Smooth muscle cell (in vitro differentiated cells): ENCODE measurements around the gene RBM26. TPM values are rescaled to one million over a fixed set of nuclear protein-coding genes. Genes with fewer than 3 reads are reported as not detected.

Experiments used
- DNase-seq: peaks from one replicate; lab custom pipeline; 2025; ENCODE audit not compliant: unreplicated experiment; lab: John Stamatoyannopoulos, UW
- H2AFZ ChIP-seq: fragments of 200-600 bp; sonication (generic); 2 replicates; pipeline ENCODE4 v1.6.0; 2016; ENCODE audit warnings: antibody characterized with exemption, low read depth, mild to moderate bottlenecking
- H3F3A ChIP-seq: fragments of 200-600 bp; sonication (generic); 2 replicates; pipeline ENCODE4 v1.6.0; 2017; ENCODE audit warnings: antibody characterized with exemption, low read depth
- H3K27ac ChIP-seq: fragments of 200-600 bp; sonication (generic); 2 replicates; pipeline ENCODE4 v1.5.1; 2016; ENCODE audit warnings: low read depth, mild to moderate bottlenecking
- H3K27me3 ChIP-seq: fragments of 200-600 bp; sonication (generic); 2 replicates; pipeline ENCODE4 v1.6.1; 2016; ENCODE audit warnings: low read depth, mild to moderate bottlenecking
- H3K36me3 ChIP-seq: fragments of 200-600 bp; sonication (generic); 2 replicates; pipeline ENCODE4 v1.5.1; 2016; ENCODE audit warnings: low read depth
- H3K4me1 ChIP-seq: fragments of 200-600 bp; sonication (generic); 2 replicates; pipeline ENCODE4 v1.5.1; 2016; ENCODE audit warnings: low read depth
- H3K4me2 ChIP-seq: fragments of 200-600 bp; sonication (generic); 2 replicates; pipeline ENCODE4 v1.6.0; 2016; ENCODE audit warnings: mild to moderate bottlenecking
- H3K4me3 ChIP-seq: fragments of 200-600 bp; sonication (generic); 2 replicates; pipeline ENCODE4 v1.5.1; 2016; ENCODE audit warnings: mild to moderate bottlenecking
- H3K79me2 ChIP-seq: fragments of 200-600 bp; sonication (generic); 2 replicates; pipeline ENCODE4 v1.6.0; 2016; ENCODE audit warnings: low read depth, mild to moderate bottlenecking
- H3K9ac ChIP-seq: fragments of 200-600 bp; sonication (generic); 2 replicates; pipeline ENCODE4 v1.6.0; 2016; ENCODE audit warnings: low read depth
- H3K9me3 ChIP-seq: fragments of 200-600 bp; sonication (generic); replicated peaks from 2 replicates; pipeline ENCODE4 v1.5.1; 2016; ENCODE audit warnings: low read depth
- H4K20me1 ChIP-seq: fragments of 200-600 bp; sonication (generic); 2 replicates; pipeline ENCODE4 v1.6.0; 2016; ENCODE audit warnings: low read depth
- WGBS: methylation state at CpG from one replicate; pipeline ENCODE4 v1.1.7; 2016; ENCODE audit warnings: low lambda C conversion rate; 5-methylcytosine and 5-hydroxymethylcytosine counted together
- polyA plus RNA-seq: library from polyadenylated mRNA; unstranded; fragments of >200 nt; fragmentation: Nextera tagmentation; extraction: Ambion mirVana; gene quantifications from 2 replicates; pipeline ENCODE4 v1.2.1, GENCODE V29; 2016
- total RNA-seq: library from RNA; depleted of rRNA; stranded (reverse); fragments of >200 nt; gene quantifications from 2 replicates; pipeline ENCODE4 v1.2.3, GENCODE V29; 2014
- TF ChIP-seq, protein P1 (sequence below): fragments of 200-600 bp; sonication (generic); IDR thresholded peaks from 2 replicates; pipeline ENCODE4 v1.5.1; 2017; ENCODE audit warnings: borderline replicate concordance, mild to moderate bottlenecking, antibody characterized with exemption; ENCODE audit not compliant: insufficient read depth, poor library complexity, severe bottlenecking

Gene RBM26
- total and polyA plus RNA-seq, 2 experiments from 2014 or later = 11.8 to 49.4 TPM

- no peaks in the 10 kb centered on the region for H3K4me1 ChIP-seq
- no peak overlapping the region for H3K4me2 ChIP-seq
- H3F3A ChIP-seq = no peaks in the 10 kb centered on the region
- H3K9me3 ChIP-seq = no peaks in the 10 kb centered on the region
- no peaks in the 10 kb centered on the region for H3K27me3 ChIP-seq
- TF ChIP-seq, protein P1, sequence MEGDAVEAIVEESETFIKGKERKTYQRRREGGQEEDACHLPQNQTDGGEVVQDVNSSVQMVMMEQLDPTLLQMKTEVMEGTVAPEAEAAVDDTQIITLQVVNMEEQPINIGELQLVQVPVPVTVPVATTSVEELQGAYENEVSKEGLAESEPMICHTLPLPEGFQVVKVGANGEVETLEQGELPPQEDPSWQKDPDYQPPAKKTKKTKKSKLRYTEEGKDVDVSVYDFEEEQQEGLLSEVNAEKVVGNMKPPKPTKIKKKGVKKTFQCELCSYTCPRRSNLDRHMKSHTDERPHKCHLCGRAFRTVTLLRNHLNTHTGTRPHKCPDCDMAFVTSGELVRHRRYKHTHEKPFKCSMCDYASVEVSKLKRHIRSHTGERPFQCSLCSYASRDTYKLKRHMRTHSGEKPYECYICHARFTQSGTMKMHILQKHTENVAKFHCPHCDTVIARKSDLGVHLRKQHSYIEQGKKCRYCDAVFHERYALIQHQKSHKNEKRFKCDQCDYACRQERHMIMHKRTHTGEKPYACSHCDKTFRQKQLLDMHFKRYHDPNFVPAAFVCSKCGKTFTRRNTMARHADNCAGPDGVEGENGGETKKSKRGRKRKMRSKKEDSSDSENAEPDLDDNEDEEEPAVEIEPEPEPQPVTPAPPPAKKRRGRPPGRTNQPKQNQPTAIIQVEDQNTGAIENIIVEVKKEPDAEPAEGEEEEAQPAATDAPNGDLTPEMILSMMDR = no peak
- no peaks in the 10 kb centered on the region for H4K20me1 ChIP-seq
- no peaks in the 10 kb centered on the region for H3K79me2 ChIP-seq
- no peak overlapping the region for H3K27ac ChIP-seq
- no peak overlapping the region for H2AFZ ChIP-seq
- DNase-seq = no peak
- H3K4me3 ChIP-seq = no peak overlapping the region
- H3K36me3 ChIP-seq = no peaks in the 10 kb centered on the region
- H3K9ac ChIP-seq = no peak overlapping the region
These were observed 11.7 kb upstream of the RBM26 start for GRCh38 chr13:79417741-79418140.

- Histone ChIP-seq H3K4me2 (no peak overlapping the region), H3K4me1 (no peaks in the 10 kb centered on the region), H3K4me3 (no peak overlapping the region)
These were observed 7.5 kb upstream of the RBM26 start for GRCh38 chr13:79413521-79413920.

GRCh38 chr13:79409828-79410227 lies 3.8 kb upstream of the RBM26 start:
- peaks cover 17% of the 10 kb centered on the region for H3K4me1 ChIP-seq
- no peak overlapping the region for H2AFZ ChIP-seq
- H3K36me3 ChIP-seq = no peaks in the 10 kb centered on the region
- no peak overlapping the region for H3K27ac ChIP-seq
- H3F3A ChIP-seq = peaks cover 11% of the 10 kb centered on the region
- H3K27me3 ChIP-seq = no peaks in the 10 kb centered on the region
- no peak overlapping the region for H3K4me2 ChIP-seq
- peaks cover 3% of the 10 kb centered on the region for H4K20me1 ChIP-seq
- 76% methylated on average over 4 of the region's 4 CpGs for WGBS
- TF ChIP-seq, protein P1 = no peak
- H3K79me2 ChIP-seq = peaks cover 25% of the 10 kb centered on the region
- H3K9ac ChIP-seq = no peak overlapping the region
- H3K4me3 ChIP-seq = no peak overlapping the region
- H3K9me3 ChIP-seq = no peaks in the 10 kb centered on the region
- no peak for DNase-seq

More at GRCh38 chr13:79413521-79413920, 7.5 kb upstream of the RBM26 start:
- 83% methylated on average over 3 of the region's 3 CpGs for WGBS
- Histone ChIP-seq H3K36me3 (no peaks in the 10 kb centered on the region), H3K27me3 (no peaks in the 10 kb centered on the region), H3F3A (no peaks in the 10 kb centered on the region), H2AFZ (no peak overlapping the region), H3K9me3 (no peaks in the 10 kb centered on the region), H3K79me2 (no peaks in the 10 kb centered on the region), H3K9ac (no peak overlapping the region), H4K20me1 (no peaks in the 10 kb centered on the region), H3K27ac (no peak overlapping the region)
- TF ChIP-seq, protein P1 = no peak
- DNase-seq = no peak

DNA sequence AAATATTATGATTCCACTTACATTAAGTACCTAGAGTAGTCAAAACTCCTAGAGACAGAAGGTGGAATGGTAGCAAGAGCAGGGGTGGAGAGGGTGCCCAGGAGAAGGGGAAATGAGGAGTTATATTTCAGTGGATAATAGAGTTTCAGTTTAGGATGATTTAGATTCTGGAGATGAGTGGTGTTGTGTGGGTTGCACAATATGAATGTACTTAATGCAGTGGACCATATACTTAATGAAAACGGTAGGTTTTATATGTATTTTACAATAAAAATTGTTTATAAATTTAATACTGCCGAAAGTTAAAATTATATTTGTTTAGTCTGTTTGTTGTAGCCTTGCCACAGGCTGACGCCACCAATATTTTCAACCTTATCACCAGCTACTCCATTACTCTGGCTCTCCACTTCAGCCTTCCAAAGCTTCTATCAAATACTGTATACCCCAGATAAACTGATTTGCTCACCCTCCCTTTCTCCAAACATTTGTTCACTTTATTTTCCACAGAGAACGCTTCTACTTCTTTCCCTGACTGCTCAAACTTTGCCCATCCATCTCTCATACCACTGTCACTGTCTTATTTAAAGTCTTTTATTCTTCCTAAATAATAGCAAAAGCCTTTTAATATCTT lies 1.4 kb upstream of the RBM26 start:
- Histone ChIP-seq H3K36me3 (no peaks in the 10 kb centered on the region), H3K9ac (peak overlapping the region; percentile 100), H4K20me1 (peaks cover 26% of the 10 kb centered on the region), H3K9me3 (no peaks in the 10 kb centered on the region), H3K27ac (no peak overlapping the region), H3K27me3 (no peaks in the 10 kb centered on the region), H3K4me3 (peak overlapping the region; percentile 100), H3K4me1 (peaks cover 40% of the 10 kb centered on the region), H3F3A (peaks cover 12% of the 10 kb centered on the region), H3K4me2 (peak overlapping the region; percentile 99), H2AFZ (no peak overlapping the region), H3K79me2 (peaks cover 49% of the 10 kb centered on the region)
- WGBS = 93% methylated on average over 4 of the region's 4 CpGs
- TF ChIP-seq, protein P1 = no peak
- no peak for DNase-seq
